ENCODE data around the gene TRIM44. TPM values are rescaled to one million over a fixed set of nuclear protein-coding genes. Genes with fewer than 3 reads are reported as not detected.

TRIM44 gene
- total and polyA plus RNA-seq, 10 of the 15 experiments (the other 5 are each of a cell fraction or from before 2014, with no cell fraction given) = 6.7 to 93.0 (median 27.6) TPM

GRCh38 chr11:35633827-35634423 lies 28.6 kb upstream of the TRIM44 start (continued):
- TF ChIP-seq HSF1 (IDR thresholded peaks at IDR 0.05; ENCODE audit: low read depth, low read length) (no peak), PKNOX1 (IDR thresholded peaks at IDR 0.05) (no peak), PRDM15 (CRISPR knock-in tag; IDR thresholded peaks at IDR 0.05) (no peak), TARDBP (IDR thresholded peaks at IDR 0.05; ENCODE audit: borderline replicate concordance) (no peak), SRF (IDR thresholded peaks at IDR 0.05; ENCODE audit: low read depth in 2 of 2, low read length in 2 of 2) (no peak), USF1 (IDR thresholded peaks at IDR 0.05; ENCODE audit: borderline replicate concordance, extremely low read length, insufficient read depth, low read depth, low read length) (no peak), ESRRA (IDR thresholded peaks at IDR 0.05; ENCODE audit: low read length) (no peak)
